Liver (tissue), 9 donors: ENCODE data around the gene RECK. TPM values are rescaled to one million over a fixed set of nuclear protein-coding genes. Genes with fewer than 3 reads are reported as not detected.

Experiments used
- DNase-seq: peaks from one replicate; pipeline ENCODE4 v3.0.0-alpha.2; 2017; ENCODE audit warnings: low spot score
- H3K27ac ChIP-seq, 2 donors: one replicate each; pipeline ENCODE4 v1.7.0; 2013; ENCODE audit warnings: inconsistent platforms in 2 of 2, low read length in 2 of 2, control low read depth in 1 of 2, low read depth in 1 of 2, mild to moderate bottlenecking in 1 of 2
- H3K27me3 ChIP-seq, 4 donors: one replicate each; pipeline versions ENCODE4 v1.6.1 to v1.7.0; 2013; ENCODE audit warnings: low read length in 3 of 4, inconsistent platforms in 1 of 4, mild to moderate bottlenecking in 1 of 4, moderate library complexity in 1 of 4; ENCODE audit not compliant: control insufficient read depth in 4 of 4, insufficient read depth in 4 of 4
- H3K36me3 ChIP-seq, 4 donors: one replicate each; pipeline versions ENCODE4 v1.6.1 to v1.7.0; 2013; ENCODE audit warnings: low read length in 3 of 4, mild to moderate bottlenecking in 3 of 4, low read depth in 1 of 4, moderate library complexity in 1 of 4; ENCODE audit not compliant: control insufficient read depth in 4 of 4, insufficient read depth in 3 of 4
- H3K4me1 ChIP-seq, 4 donors: one replicate each; pipeline versions ENCODE4 v1.6.1 to v1.7.0; 2013; ENCODE audit warnings: low read length in 3 of 4, mild to moderate bottlenecking in 3 of 4, moderate library complexity in 1 of 4; ENCODE audit not compliant: control insufficient read depth in 4 of 4, insufficient read depth in 4 of 4
- H3K4me3 ChIP-seq, 3 donors: one replicate each; pipeline versions ENCODE4 v1.6.1 to v1.7.0; 2013; ENCODE audit warnings: low read length in 3 of 3, control low read depth in 1 of 3, low read depth in 1 of 3, mild to moderate bottlenecking in 1 of 3
- H3K9ac ChIP-seq, 2 donors: one replicate each; pipeline ENCODE4 v1.7.0; 2013; ENCODE audit warnings: low read length in 2 of 2, mild to moderate bottlenecking in 2 of 2, moderate library complexity in 2 of 2, control low read depth in 1 of 2, low read depth in 1 of 2
- H3K9me3 ChIP-seq, 4 donors: one replicate each; pipeline versions ENCODE4 v1.6.1 to v1.7.0; 2013; ENCODE audit warnings: low read length in 3 of 4; ENCODE audit not compliant: control insufficient read depth in 4 of 4
- ATF3 ChIP-seq: IDR thresholded peaks from 2 replicates; pipeline ENCODE4 v1.6.1; 2016; ENCODE audit warnings: antibody characterized with exemption
- EGR1 ChIP-seq, 2 donors: IDR thresholded peaks; 2 replicates each; pipeline ENCODE4 v1.6.1; 2016 to 2018; ENCODE audit warnings: antibody characterized with exemption in 2 of 2, low read depth in 2 of 2
- FOXA1 ChIP-seq: IDR thresholded peaks from 2 replicates; pipeline ENCODE4 v1.6.1; 2016; ENCODE audit warnings: antibody characterized with exemption
- FOXA2 ChIP-seq: IDR thresholded peaks from 2 replicates; pipeline ENCODE4 v1.6.1; 2016; ENCODE audit warnings: antibody characterized with exemption
- GABPA ChIP-seq, 2 donors: IDR thresholded peaks in 1 of 2; conservative IDR thresholded peaks in 1 of 2; 2 replicates each; pipeline ENCODE4 v1.6.1; 2016; ENCODE audit warnings: antibody characterized with exemption in 2 of 2, mild to moderate bottlenecking in 1 of 2, moderate library complexity in 1 of 2
- HNF4A ChIP-seq, 2 donors: conservative IDR thresholded peaks; 2 replicates each; pipeline ENCODE4 v1.6.1; 2016; ENCODE audit warnings: antibody characterized with exemption in 2 of 2, mild to moderate bottlenecking in 2 of 2
- HNF4G ChIP-seq: IDR thresholded peaks from 2 replicates; pipeline ENCODE4 v1.6.1; 2016; ENCODE audit warnings: antibody characterized with exemption
- JUND ChIP-seq, 2 donors: IDR thresholded peaks; 2 replicates each; pipeline ENCODE4 v1.6.1; 2016; ENCODE audit warnings: antibody characterized with exemption in 2 of 2
- NR2F2 ChIP-seq: IDR thresholded peaks from 2 replicates; pipeline ENCODE4 v1.6.1; 2016; ENCODE audit warnings: antibody characterized with exemption
- RAD21 ChIP-seq, 2 donors: IDR thresholded peaks; 2 replicates each; pipeline ENCODE4 v1.6.1; 2016; ENCODE audit warnings: antibody characterized with exemption in 2 of 2, mild to moderate bottlenecking in 2 of 2
- REST ChIP-seq: IDR thresholded peaks from 2 replicates; pipeline ENCODE4 v1.6.1; 2016; ENCODE audit warnings: antibody characterized with exemption, mild to moderate bottlenecking
- RXRA ChIP-seq, 2 donors: IDR thresholded peaks; 2 replicates each; pipeline ENCODE4 v1.6.1; 2017 to 2018; ENCODE audit warnings: antibody characterized with exemption in 2 of 2, mild to moderate bottlenecking in 1 of 2
- SP1 ChIP-seq: IDR thresholded peaks from 2 replicates; pipeline ENCODE4 v1.6.1; 2018; ENCODE audit warnings: antibody characterized with exemption, mild to moderate bottlenecking
- TAF1 ChIP-seq: conservative IDR thresholded peaks from 2 replicates; pipeline ENCODE4 v1.6.1; 2016; ENCODE audit warnings: antibody characterized with exemption, mild to moderate bottlenecking
- YY1 ChIP-seq: IDR thresholded peaks from 2 replicates; pipeline ENCODE4 v1.6.1; 2016; ENCODE audit warnings: antibody characterized with exemption, mild to moderate bottlenecking
- ZBTB33 ChIP-seq: IDR thresholded peaks from 2 replicates; pipeline ENCODE4 v1.6.1; 2016; ENCODE audit warnings: antibody characterized with exemption
- WGBS: extraction: QIAGEN DNeasy Blood & Tissue Kit; methylation state at CpG from one replicate; pipeline ENCODE4 v1.1.7; 2013; 5-methylcytosine and 5-hydroxymethylcytosine counted together
- polyA plus RNA-seq, 2 donors: library from polyadenylated mRNA; stranded (reverse) in 1 of 2; unstranded in 1 of 2; fragments of 200-250 nt in 1 of 2; fragments of >200 nt in 1 of 2; fragmentation: Nextera tagmentation in 1 of 2; extraction: Ambion mirVana in 1 of 2; gene quantifications; one replicate each; pipeline versions ENCODE4 v1.2.1 to v1.2.3, GENCODE V29; 2013 to 2015
- total RNA-seq, 2 donors: library from RNA; depleted of rRNA; stranded (reverse); fragments of >200 nt; gene quantifications; one replicate each; pipeline ENCODE4 v1.2.3, GENCODE V29; 2014
- TF ChIP-seq, protein P1 (sequence below): IDR thresholded peaks from 2 replicates; pipeline ENCODE4 v1.6.1; 2016; ENCODE audit warnings: antibody characterized with exemption
- TF ChIP-seq, protein P2 (sequence below): fragments of 150-350 bp; IDR thresholded peaks from 2 replicates; pipeline ENCODE4 v1.5.1; 2017; ENCODE audit warnings: improper control_type of control experiment, low read depth, low read length; ENCODE audit not compliant: missing input control
- donor health status: healthy.
- donor health status: healthy.
- donor health status: healthy.
- donor health status: healthy.
- donor health status: healthy.

RECK gene
- total and polyA plus RNA-seq, 4 donors = 2.1 to 3.5 (median 2.3) TPM

GRCh38 chr9:36136894-36137391, 100.2 kb downstream of the RECK start:
- WGBS = 3% methylated on average over 40 of the region's 40 CpGs
- Histone ChIP-seq H3K4me1 (peaks cover 4 to 23% (median 18%) of the 10 kb centered on the region in 4 donors), H3K9ac (peak overlapping the region in 1 of 2 donors; percentile 35)

More at GRCh38 chr9:36136894-36137391, 100.2 kb downstream of the RECK start:
- peak overlapping the region; percentile 33 to 65 (median 59) for H3K4me3 ChIP-seq
- peak overlapping the region in 1 of 2 donors; percentile 2 for H3K27ac ChIP-seq
- H3K36me3 ChIP-seq = no peaks in the 10 kb centered on the region
- TF ChIP-seq SP1 = no peak
- TF ChIP-seq HNF4G = no peak
- TF ChIP-seq REST = no peak
- TF ChIP-seq ATF3 = no peak
- TF ChIP-seq RAD21 (IDR thresholded peaks at IDR 0.05) = no peak
- TF ChIP-seq EGR1 (IDR thresholded peaks at IDR 0.05; ENCODE audit: low read depth in 2 of 2) = no peak
- TF ChIP-seq, protein P1, sequence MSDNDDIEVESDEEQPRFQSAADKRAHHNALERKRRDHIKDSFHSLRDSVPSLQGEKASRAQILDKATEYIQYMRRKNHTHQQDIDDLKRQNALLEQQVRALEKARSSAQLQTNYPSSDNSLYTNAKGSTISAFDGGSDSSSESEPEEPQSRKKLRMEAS = no peak
- TF ChIP-seq ZBTB33 = no peak
- TF ChIP-seq HNF4A (conservative IDR thresholded peaks at IDR 0.05) = no peak
- no peak for TF ChIP-seq GABPA (IDR thresholded peaks at IDR 0.05 in 1 of 2, conservative IDR thresholded peaks at IDR 0.05 in 1 of 2)
- TF ChIP-seq NR2F2 = no peak
- no peak for TF ChIP-seq FOXA2
- TF ChIP-seq YY1 = no peak
- no peak for TF ChIP-seq TAF1
- no peak for TF ChIP-seq FOXA1
- no peak for TF ChIP-seq JUND (IDR thresholded peaks at IDR 0.05)
- TF ChIP-seq, protein P2, sequence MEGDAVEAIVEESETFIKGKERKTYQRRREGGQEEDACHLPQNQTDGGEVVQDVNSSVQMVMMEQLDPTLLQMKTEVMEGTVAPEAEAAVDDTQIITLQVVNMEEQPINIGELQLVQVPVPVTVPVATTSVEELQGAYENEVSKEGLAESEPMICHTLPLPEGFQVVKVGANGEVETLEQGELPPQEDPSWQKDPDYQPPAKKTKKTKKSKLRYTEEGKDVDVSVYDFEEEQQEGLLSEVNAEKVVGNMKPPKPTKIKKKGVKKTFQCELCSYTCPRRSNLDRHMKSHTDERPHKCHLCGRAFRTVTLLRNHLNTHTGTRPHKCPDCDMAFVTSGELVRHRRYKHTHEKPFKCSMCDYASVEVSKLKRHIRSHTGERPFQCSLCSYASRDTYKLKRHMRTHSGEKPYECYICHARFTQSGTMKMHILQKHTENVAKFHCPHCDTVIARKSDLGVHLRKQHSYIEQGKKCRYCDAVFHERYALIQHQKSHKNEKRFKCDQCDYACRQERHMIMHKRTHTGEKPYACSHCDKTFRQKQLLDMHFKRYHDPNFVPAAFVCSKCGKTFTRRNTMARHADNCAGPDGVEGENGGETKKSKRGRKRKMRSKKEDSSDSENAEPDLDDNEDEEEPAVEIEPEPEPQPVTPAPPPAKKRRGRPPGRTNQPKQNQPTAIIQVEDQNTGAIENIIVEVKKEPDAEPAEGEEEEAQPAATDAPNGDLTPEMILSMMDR = no peak
- no peak for TF ChIP-seq RXRA (IDR thresholded peaks at IDR 0.05)
- no peaks in the 10 kb centered on the region for H3K9me3 ChIP-seq
- no peaks in the 10 kb centered on the region for H3K27me3 ChIP-seq
- DNase-seq = no peak
